Activated CD4-positive, alpha-beta T cell treated with anti-CD3 and anti-CD28 coated beads for 4 hours (primary cell): ENCODE results near the gene ZDHHC12.
A peak's percentile ranks its signal among the peaks of the same experiment; 100 is the strongest.

Source experiments
- DNase-seq, 2 donors: peaks; one replicate each; pipeline ENCODE4 v3.0.0-alpha.2; 2020

The ZDHHC12 gene

GRCh38 chr9:128723866-128724743 lies at the start of gene ZDHHC12:
TSS of gene ZDHHC12 (minus strand) at chr9:128724127. CDS start at chr9:128724093, 34 bp downstream.
- DNase-seq, result peak; percentile 98 to 100

- no peak for DNase-seq
These were observed 49.1 kb upstream of the ZDHHC12 start for GRCh38 chr9:128773049-128773448.

GRCh38 chr9:128771745-128772519 lies 48.0 kb upstream of the ZDHHC12 start, which contains the start of gene ZER1:
TSS of gene ZER1 (minus strand) at chr9:128771927. CDS start at chr9:128755565, 16,362 bp downstream.
- DNase-seq, result peak; percentile 94

- DNase-seq, result peak in 1 of 2 donors; percentile 9
These were observed 47.3 kb upstream of the ZDHHC12 start for GRCh38 chr9:128771094-128771721.

GRCh38 chr9:128770286-128771030 lies 46.5 kb upstream of the ZDHHC12 start:
- no peak for DNase-seq

- DNase-seq, result no peak
These were observed 44.7 kb upstream of the ZDHHC12 start for GRCh38 chr9:128768606-128769005.

GRCh38 chr9:128765499-128765898 lies 41.6 kb upstream of the ZDHHC12 start:
- no peak for DNase-seq

GRCh38 chr9:128764361-128764760 lies 40.4 kb upstream of the ZDHHC12 start:
- DNase-seq, result no peak

GRCh38 chr9:128762671-128763449 lies 38.9 kb upstream of the ZDHHC12 start:
- no peak for DNase-seq

- no peak for DNase-seq
These were observed 33.7 kb upstream of the ZDHHC12 start for GRCh38 chr9:128757602-128758001.

GRCh38 chr9:128753627-128754026 lies 29.7 kb upstream of the ZDHHC12 start:
- DNase-seq, result no peak

GRCh38 chr9:128750926-128751595 lies 27.1 kb upstream of the ZDHHC12 start:
- DNase-seq, result no peak

GRCh38 chr9:128747241-128747640 lies 23.3 kb upstream of the ZDHHC12 start:
- no peak for DNase-seq

GRCh38 chr9:128743421-128743820 lies 19.5 kb upstream of the ZDHHC12 start:
- no peak for DNase-seq

- no peak for DNase-seq
These were observed 18.5 kb upstream of the ZDHHC12 start for GRCh38 chr9:128742401-128742800.

GRCh38 chr9:128735373-128735772 lies 11.4 kb upstream of the ZDHHC12 start:
- DNase-seq, result no peak

GRCh38 chr9:128733256-128733655 lies 9.3 kb upstream of the ZDHHC12 start:
- DNase-seq, result peak in 1 of 2 donors; percentile 17

GRCh38 chr9:128732576-128732975 lies 8.6 kb upstream of the ZDHHC12 start:
- DNase-seq, result no peak

GRCh38 chr9:128731691-128732090 lies 7.8 kb upstream of the ZDHHC12 start:
- DNase-seq, result no peak

GRCh38 chr9:128731093-128731492 lies 7.2 kb upstream of the ZDHHC12 start:
- no peak for DNase-seq
